Thyroid gland (tissue), 4 donors: ENCODE data around the gene ZNF554. TPM values are rescaled to one million over a fixed set of nuclear protein-coding genes. Genes with fewer than 3 reads are reported as not detected.

Source experiments
- DNase-seq, 2 donors: peaks; one replicate each; pipeline ENCODE4 v3.0.0-alpha.2; 2019
- H3K27ac ChIP-seq, 3 donors: fragments of 200-600 bp; sonication (generic); 1 replicate in 2 of 3; 2 replicates in 1 of 3; pipeline ENCODE4 v1.5.1; 2016 to 2019; ENCODE audit warnings: mild to moderate bottlenecking in 1 of 3, moderate library complexity in 1 of 3
- H3K27me3 ChIP-seq: fragments of 200-600 bp; sonication (generic); one replicate; pipeline ENCODE4 v1.5.1; 2019
- H3K36me3 ChIP-seq, 2 donors: fragments of 200-600 bp; sonication (generic); one replicate each; pipeline ENCODE4 v1.5.1; 2016 to 2019
- H3K4me1 ChIP-seq, 2 donors: fragments of 200-600 bp; sonication (generic); one replicate each; pipeline ENCODE4 v1.5.1; 2017 to 2019
- H3K4me3 ChIP-seq, 3 donors: fragments of 200-600 bp; sonication (generic); replicated peaks in 1 of 3; 1 replicate in 2 of 3; 2 replicates in 1 of 3; pipeline ENCODE4 v1.5.1; 2016; ENCODE audit warnings: mild to moderate bottlenecking in 1 of 3
- H3K9me3 ChIP-seq: fragments of 200-600 bp; sonication (generic); one replicate; pipeline ENCODE4 v1.5.1; 2017
- POLR2A ChIP-seq, 2 donors: fragments of 450-650 bp; IDR thresholded peaks; one replicate each; pipeline ENCODE4 v1.6.1; 2017; ENCODE audit warnings: antibody characterized with exemption in 2 of 2, mild to moderate bottlenecking in 2 of 2, moderate library complexity in 1 of 2
- WGBS, 2 donors: methylation state at CpG; one replicate each; pipeline ENCODE4 v1.1.5; 2017; 5-methylcytosine and 5-hydroxymethylcytosine counted together
- intact Hi-C: fragments of 100-400 bp; cut with DNase I; formaldehyde crosslinking; loops from one replicate; pipeline ENCODE4 v1.15.1; 2023
- total RNA-seq, 4 donors: library from RNA; depleted of rRNA; stranded (reverse); fragments of >200 nt; gene quantifications; one replicate each; pipeline ENCODE4 v1.2.3, GENCODE V29; 2016
- TF ChIP-seq, protein P1 (sequence below), 6 experiments: fragments of 200-600 bp in 3 of 6; fragments of 450-650 bp in 3 of 6; sonication (generic) in 3 of 6; IDR thresholded peaks; one replicate each; pipeline ENCODE4 v1.5.1; 2016 to 2019; ENCODE audit warnings: antibody characterized with exemption in 6 of 6, mild to moderate bottlenecking in 2 of 6, inconsistent platforms in 1 of 6, moderate library complexity in 1 of 6

Gene ZNF554
- 1 to 10 TPM; 4.9 to 9.2 (median 6.2) TPM for total RNA-seq

DNA sequence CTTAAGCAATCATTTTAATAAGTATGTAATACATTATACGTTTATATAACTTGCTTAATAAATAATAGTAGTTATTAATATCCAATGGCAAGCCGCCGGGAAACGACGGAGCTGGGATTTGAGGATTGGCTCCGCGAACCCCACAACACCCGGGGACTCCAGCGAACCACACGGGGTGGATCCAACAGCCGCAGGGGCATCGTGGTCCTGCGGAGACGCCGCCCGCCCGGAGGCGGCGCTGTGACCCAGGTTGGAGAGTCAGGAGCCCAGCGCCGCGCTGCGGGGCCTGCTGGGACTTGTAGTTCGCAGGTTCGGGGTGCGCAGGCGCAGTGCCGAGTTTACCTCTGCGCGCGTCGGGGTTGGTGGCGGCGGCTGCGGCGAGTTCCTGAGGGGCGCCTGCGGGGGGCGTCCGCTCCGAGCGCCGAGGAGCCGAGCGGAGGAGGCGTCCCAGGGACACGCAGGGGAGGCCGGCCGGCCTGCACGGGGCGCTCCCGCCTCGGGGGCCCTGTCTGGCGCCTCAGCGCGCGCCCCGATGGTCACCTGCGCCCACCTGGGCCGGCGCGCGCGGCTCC is at the start of gene ZNF554:
ZNF554 (plus strand) TSS at position 329 of the 572 bp plus-strand sequence; CDS start at position 533, 204 bp downstream.
- TF ChIP-seq POLR2A (IDR thresholded peaks at IDR 0.05), result peak in 1 of 2 donors; percentile 69
- TF ChIP-seq, protein P1, sequence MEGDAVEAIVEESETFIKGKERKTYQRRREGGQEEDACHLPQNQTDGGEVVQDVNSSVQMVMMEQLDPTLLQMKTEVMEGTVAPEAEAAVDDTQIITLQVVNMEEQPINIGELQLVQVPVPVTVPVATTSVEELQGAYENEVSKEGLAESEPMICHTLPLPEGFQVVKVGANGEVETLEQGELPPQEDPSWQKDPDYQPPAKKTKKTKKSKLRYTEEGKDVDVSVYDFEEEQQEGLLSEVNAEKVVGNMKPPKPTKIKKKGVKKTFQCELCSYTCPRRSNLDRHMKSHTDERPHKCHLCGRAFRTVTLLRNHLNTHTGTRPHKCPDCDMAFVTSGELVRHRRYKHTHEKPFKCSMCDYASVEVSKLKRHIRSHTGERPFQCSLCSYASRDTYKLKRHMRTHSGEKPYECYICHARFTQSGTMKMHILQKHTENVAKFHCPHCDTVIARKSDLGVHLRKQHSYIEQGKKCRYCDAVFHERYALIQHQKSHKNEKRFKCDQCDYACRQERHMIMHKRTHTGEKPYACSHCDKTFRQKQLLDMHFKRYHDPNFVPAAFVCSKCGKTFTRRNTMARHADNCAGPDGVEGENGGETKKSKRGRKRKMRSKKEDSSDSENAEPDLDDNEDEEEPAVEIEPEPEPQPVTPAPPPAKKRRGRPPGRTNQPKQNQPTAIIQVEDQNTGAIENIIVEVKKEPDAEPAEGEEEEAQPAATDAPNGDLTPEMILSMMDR (IDR thresholded peaks at IDR 0.05), result peak; percentile 82 to 99 (median 95)
- no peaks in the 10 kb centered on the region for H3K9me3 ChIP-seq
- intact Hi-C loops, result no loop called here
- peak; percentile 98 for DNase-seq
- 0 to 1% methylated on average over 11 to 26 of the region's 64 CpGs for WGBS, 2 donors
- H3K4me1 ChIP-seq, result peaks cover 6% of the 10 kb centered on the region in 2 donors
- H3K36me3 ChIP-seq, result peaks cover 0 to 4% of the 10 kb centered on the region in 2 donors
- H3K4me3 ChIP-seq, result peak within 1 kb of the TSS; percentile 75 to 95 (median 83)
- H3K27me3 ChIP-seq, result no peaks in the 10 kb centered on the region
- peak within 1 kb of the TSS in 1 of 3 donors; percentile 27 for H3K27ac ChIP-seq

DNA sequence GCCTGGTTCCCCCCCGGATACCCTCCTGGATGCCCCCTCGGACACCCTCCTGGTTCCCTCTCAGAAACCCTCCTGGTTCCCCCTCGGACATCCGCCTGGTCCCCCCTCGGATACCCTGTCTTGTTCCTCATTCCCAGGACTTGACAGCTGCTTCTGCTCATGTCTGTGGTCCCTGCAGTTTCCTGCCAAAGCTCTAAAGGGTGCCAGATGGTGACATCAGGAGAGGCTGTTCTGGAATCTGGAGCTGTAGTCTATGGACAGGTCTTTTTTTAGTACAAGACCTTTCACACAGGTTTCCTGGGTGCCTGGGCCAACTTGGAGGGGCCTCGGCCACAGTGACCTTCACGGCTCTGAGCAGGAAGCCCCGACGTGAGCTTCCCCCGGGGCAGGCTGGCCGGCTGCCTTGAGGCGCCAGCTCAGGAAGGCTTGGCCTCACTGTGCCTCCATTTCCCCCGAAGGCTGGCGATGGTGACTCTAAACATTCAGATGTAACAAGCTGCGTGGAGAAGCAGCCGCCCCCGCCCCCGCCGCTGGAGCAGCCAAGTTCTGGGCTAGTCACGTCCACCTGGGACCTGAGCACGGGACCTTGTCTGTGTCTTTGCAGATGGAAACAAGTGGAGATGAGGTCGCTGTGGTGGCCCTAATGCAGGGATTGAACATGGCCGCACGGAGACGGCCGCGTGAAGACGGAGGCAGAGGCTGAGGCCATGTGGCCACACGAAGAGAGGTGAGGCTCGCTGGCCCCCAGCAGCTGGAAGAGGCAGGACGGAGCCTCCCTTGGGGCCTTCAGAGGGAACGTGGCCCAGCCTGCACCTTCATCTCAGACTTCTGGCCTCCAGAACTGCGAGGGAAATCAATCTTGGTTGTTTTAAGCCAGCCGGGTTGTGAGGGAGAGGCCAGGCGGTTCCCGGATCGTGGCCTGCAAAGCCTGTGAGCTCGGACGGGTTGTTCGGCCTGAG is 49.3 kb upstream of the ZNF554 start:
- 85 to 87% methylated on average over 22 to 40 of the region's 40 CpGs for WGBS, 2 donors
- H3K27ac ChIP-seq, result no peak overlapping the region
- no peak overlapping the region for H3K4me3 ChIP-seq
- peaks cover 22% of the 10 kb centered on the region in 2 donors for H3K36me3 ChIP-seq
- no peaks in the 10 kb centered on the region for H3K27me3 ChIP-seq
- DNase-seq, result no peak
- TF ChIP-seq POLR2A (IDR thresholded peaks at IDR 0.05), result no peak
- TF ChIP-seq, protein P1 (IDR thresholded peaks at IDR 0.05), result no peak
- intact Hi-C loops, result no loop called here
- H3K4me1 ChIP-seq, result peaks cover 0 to 4% of the 10 kb centered on the region in 2 donors
- H3K9me3 ChIP-seq, result no peaks in the 10 kb centered on the region

DNA sequence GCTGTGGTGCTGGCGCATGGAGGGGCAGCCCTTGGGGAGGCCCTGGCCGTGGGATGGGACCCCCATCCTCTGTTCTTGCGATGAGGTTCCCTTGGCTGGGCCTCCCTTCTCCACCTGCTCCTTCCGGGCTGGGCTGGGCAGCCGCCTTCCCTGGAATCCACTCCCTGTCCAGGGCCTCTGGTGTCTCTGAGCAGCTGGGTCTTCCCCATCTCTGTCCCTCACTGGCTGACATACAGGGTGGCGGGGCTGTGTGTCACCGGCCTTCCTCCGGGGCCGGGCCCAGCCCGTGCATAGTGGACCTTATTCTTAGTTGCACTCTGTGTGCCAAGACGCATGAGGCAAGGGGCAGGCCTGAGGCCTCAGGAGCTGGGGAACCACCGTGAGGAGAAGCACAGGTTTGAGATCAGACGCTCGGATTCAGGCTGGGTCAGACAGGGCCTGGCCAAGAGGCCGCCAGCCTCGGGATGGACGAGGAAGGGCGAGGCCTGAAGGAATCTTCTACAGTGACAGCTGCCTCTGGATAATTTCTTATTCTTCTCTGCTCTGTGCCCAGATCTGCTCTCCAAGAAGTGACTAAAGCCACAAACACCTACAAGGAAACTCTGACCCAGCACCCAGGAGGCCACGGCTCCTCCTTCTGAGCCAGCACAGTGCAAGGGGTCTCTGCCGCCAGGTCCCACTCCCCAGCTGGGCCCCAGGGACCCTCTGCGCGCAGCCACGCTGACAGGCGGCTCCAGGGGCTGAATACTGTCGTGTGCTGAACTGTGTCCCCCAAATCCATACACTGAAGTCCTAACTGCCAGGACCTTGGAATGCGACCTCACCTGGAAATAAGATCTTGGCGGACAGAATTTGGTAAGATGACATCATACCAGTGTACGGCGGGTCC is 47.6 kb upstream of the ZNF554 start:
- no peak for DNase-seq
- Histone ChIP-seq H3K4me1 (peaks cover 0 to 4% of the 10 kb centered on the region in 2 donors), H3K9me3 (no peaks in the 10 kb centered on the region), H3K27me3 (no peaks in the 10 kb centered on the region), H3K27ac (no peak overlapping the region), H3K36me3 (peaks cover 5 to 7% of the 10 kb centered on the region in 2 donors), H3K4me3 (no peak overlapping the region)
- TF ChIP-seq, protein P1 (IDR thresholded peaks at IDR 0.05), result no peak
- no peak for TF ChIP-seq POLR2A (IDR thresholded peaks at IDR 0.05)
- intact Hi-C loops, result no loop called here
- WGBS, 2 donors, result 82 to 90% methylated on average over 17 to 28 of the region's 29 CpGs

DNA sequence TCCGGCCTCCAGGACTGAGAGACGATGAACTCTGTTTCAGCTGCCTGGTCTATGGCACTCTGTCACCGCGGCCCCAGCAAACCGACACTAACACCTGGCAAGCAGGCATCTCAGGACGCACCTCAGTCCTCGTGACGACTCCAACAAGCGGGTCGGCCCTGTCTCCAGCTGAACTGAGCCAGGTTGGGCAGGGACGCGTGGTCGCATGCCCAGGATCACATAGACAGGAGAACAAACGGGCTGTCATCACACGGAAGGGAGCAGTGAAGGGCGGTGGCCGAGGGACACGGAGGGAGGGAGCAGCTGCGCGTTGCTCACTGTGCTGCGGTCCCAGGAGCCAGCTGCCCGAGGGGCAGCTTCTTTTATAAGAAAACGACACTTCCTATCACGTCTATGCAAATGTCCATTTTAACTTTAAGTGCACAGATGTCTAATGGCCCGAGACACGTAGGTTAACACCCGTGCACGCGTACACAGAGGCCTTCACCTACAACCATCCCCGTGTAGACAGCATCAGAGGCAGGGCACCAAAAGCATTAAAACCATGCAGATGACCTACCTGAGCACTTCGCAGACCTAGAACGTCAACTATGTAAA is 45.5 kb upstream of the ZNF554 start:
- 91 to 92% methylated on average over 28 to 32 of the region's 32 CpGs for WGBS, 2 donors
- intact Hi-C loops, result no loop called here
- H3K27ac ChIP-seq, result no peak overlapping the region
- no peak overlapping the region for H3K4me3 ChIP-seq
- H3K36me3 ChIP-seq, result no peaks in the 10 kb centered on the region
- TF ChIP-seq, protein P1 (IDR thresholded peaks at IDR 0.05), result no peak
- TF ChIP-seq POLR2A (IDR thresholded peaks at IDR 0.05), result no peak
- no peaks in the 10 kb centered on the region for H3K9me3 ChIP-seq
- no peaks in the 10 kb centered on the region for H3K27me3 ChIP-seq
- peaks cover 0 to 4% of the 10 kb centered on the region in 2 donors for H3K4me1 ChIP-seq
- no peak for DNase-seq
